ENCODE data around the gene TREM1.
"Not testable (repeated sequence)": the region's sequence is repeated elsewhere in the genome, so short reads cannot be mapped to it uniquely, and the experiment has no call there.

The TREM1 gene

DNA sequence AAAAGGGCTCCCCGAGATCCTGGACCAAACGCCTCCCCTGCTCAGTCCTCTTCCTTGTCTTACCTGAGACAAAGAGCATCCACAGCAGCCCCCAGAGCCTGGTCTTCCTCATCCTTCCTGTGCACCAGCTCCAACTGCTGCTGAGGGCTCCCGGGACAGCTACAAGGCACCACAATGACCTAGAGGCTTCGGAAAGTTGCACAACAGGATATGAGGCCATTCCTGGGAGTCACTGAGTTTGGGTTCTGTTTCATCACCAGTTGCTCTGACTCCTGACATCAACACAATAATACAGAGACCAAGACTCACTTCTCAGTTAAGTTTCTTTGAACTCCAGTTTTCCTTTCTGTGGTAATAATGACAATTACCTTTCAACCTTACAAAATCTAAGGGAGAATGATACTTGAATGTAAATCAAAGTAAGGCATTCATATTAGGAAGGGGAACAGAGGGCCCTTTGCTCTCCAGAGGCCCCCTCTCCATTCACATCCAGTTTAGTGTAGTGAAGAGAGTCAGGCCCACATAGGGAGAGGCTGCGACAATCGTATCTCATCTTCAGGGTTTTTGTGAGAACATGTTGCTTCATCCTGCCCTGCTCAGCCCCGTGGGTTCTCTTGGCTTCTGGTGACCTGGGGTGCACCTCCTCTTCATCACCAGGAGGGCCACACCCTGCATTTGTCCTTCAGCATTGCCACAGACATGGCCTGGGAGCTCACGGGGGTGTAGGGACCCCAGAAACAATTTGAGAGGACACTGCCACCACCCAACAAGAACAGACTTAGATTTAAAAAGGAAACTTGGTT, at the start of gene TREM1:
Gene TREM1 (minus strand): TSS at position 139 of the 803 bp plus-strand sequence. CDS start 27 bp downstream, at position 112.
- peak; percentile 80 for DNase-seq (ENCODE audit: low read depth)

DNA sequence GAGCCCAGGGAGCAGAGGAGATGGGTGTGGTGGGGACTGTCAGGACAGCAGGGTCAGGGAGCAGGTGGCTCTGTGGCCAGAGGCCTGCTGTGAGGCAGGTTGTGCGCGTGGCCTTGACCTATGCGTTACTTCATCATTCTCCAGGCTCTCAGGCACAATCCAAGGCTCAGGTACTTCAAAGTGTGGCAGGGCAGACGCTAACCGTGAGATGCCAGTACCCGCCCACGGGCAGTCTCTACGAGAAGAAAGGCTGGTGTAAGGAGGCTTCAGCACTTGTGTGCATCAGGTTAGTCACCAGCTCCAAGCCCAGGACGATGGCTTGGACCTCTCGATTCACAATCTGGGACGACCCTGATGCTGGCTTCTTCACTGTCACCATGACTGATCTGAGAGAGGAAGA, 49.5 kb upstream of the TREM1 start:
- no peak for DNase-seq (ENCODE audit: low read depth)

DNA sequence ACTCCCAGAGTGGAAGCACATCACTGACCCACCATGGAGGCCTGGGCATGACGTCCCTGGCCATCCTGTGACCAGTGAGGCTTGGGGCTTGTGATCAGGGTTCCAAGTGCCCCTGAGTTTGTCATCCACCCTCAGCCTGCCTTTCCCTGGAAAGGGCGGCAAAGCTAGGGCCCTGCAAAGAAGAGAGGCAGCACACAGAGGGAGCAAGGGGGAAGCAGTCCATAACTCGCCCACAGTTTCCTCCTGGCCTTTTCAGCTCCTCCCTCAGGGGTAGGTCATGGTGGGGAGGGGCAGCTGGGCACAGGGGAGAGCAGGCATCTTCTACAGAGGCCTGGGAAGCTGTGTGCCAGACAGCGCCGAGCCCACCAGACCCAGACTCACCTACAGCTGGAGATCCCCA, 48.8 kb upstream of the TREM1 start, which contains the start of gene NCR2:
Gene NCR2 (plus strand): TSS at position 313 of the 400 bp plus-strand sequence. CDS start 269 bp downstream, outside the sequence.
- no peak for DNase-seq (ENCODE audit: low read depth)

DNA sequence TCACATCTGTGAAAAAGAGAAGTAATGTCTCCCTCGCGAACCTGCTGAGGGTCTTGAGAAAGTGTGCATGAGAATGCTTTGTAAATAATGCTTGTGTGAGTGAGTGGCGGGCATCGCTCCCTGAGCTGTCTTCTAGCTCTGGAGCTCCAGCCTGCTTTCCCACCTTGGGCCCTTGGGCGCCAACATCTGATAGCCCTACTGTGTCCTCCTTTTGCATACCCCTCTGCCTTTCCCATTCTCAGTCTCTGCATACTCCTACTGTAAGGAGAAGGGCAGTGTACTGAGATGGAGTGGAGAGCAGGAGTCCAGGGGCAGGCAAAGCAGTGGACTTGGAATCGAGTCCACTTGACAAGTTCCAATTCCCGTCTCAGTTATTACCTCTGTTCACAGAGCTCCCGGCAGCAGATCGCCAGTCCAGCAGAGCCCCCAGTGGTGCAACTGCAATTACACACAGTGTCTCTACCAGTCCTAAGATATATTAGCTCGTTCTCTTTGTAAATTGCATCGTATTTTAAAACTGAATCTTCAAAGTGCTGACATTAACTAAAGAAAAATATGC, 48.1 kb upstream of the TREM1 start:
- peak; percentile 23 for DNase-seq (ENCODE audit: low read depth)

DNA sequence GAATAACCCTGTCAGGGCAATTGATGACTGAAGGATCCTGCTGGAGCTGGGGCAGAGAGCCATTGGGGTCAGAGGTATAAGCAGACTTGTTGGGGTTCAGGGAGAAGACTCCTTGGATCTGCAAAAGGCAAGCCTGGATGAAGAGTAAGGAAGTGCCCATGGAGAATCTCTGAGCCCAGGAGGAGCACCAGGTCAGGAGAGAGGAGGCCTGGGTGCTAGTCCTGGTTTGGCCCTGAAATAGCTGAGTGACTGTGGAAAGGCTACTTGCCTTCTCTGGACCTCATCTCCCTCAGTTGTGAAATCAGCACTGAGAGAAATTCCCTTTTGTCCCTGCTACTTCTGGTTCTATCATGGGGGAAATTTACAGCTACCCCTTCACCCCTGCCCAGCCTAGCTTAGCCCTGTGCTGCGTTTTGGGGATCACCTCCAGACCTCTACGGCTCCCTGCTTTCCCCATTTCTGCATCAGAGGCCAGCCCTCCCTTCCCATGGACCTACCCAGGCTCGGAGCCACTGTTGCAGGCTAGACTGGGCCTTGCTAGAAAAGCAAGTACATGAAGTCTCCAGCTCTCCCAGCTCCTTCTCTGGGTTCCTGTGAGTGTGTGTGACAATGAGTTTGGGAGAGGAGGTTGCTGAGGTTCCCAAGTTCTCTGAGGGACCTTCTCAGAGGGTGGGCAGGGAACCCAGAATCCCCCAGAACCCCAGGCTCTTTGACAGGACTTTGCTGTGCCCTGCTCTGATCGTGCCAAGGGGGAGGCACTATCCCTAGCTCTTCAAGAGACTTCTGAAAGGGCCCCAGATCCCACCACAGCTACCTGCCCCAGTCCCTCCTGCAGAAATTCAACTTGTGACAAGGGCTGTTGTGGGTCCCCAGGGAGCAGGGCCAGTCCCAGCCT, 46.6 kb upstream of the TREM1 start:
- no peak for DNase-seq (ENCODE audit: low read depth)

DNA sequence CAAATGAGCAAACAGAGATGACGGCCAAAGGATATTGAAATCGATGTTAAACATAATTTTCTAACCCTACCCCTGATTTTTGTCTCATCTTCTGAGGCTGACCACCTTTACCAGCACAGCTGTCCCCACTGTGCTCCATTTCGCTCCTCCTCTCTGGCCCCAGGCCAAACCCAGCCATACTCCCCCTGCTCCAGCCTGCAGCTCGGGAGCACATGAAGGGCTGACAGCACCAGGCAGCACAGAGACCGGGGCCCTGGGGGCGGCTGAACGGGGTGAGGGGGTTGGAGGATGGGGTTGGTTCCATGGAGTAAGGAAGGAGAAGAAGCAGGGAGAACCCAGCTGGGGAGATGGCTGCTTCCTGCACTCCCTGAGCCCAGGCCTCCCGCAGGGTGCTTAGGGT, 45.8 kb upstream of the TREM1 start:
- no peak for DNase-seq (ENCODE audit: low read depth)

DNA sequence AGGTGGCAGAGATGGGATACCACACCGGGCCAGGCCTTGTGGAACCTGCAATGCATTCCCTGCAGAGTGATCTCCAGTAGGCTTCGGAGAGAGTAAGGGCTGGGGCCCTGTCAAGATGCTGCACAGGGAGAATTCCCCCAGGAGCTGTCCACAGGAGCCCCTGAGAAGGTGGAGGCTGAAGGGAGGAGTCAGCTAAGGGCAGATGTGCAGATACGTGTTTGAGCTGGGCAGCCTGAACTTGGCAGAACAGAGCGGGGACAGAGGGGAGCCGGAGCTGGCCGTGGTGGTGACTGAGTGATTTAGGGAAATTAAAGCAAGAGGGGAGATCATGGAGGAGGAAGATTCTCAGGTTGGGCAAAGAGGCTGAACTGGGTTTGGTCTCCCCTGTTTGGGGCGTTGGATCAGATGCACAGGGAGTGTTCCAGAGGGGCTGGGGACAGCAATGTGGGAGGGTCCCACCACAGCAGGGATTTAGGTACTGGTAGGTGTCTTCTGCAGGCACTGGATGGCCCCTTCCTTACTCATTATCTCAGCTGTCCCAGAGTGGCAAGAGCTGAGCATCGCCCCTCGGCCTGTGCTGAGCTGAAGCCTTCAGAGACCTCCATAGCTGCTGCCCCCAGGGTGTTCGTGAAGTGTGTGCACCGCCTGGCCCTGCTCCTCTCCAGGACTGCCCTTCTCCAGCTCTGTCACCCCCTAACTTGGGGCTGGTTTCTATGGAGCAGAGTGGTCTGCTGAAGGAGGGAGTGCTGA, 45.1 kb upstream of the TREM1 start:
- no peak for DNase-seq (ENCODE audit: low read depth)

DNA sequence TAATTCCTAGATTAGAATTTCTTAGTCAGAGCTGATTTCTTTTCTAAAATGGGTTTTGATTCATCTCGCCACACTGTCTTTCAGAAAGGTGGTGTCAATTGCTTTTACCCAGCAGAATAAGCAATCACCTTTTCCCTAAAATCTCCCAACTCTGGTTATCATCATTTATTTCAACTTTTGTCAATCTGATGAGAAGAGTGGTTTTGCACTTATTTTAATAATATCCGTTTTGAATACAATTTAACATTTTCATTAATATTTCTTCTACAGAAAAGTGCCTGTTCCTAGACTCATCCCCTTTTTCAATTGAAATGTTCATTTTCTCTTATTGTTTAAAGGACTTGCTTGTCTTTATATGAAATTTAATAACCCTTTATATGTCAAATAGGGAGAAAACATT, 40.7 kb upstream of the TREM1 start:
- DNase-seq (ENCODE audit: low read depth) = no peak

DNA sequence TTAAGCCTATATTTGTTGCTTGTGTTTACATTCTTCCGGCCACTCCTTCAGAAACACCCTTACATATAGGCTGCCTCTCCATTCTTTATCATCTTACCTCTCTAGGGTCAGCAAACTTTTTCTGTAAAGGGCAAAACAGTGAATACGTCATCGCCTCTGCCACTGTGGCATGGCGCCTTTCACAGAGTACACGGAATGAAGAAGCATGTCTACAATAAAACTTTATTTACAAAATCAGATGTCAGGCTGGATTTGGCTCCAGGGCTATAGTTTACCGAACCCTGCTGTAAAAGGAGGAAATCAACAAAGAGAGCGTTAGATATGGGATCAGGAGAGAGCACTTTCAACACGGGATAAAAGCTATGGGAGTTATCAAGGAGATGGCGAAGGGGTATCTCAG, 39.6 kb upstream of the TREM1 start:
- no peak for DNase-seq (ENCODE audit: low read depth)

DNA sequence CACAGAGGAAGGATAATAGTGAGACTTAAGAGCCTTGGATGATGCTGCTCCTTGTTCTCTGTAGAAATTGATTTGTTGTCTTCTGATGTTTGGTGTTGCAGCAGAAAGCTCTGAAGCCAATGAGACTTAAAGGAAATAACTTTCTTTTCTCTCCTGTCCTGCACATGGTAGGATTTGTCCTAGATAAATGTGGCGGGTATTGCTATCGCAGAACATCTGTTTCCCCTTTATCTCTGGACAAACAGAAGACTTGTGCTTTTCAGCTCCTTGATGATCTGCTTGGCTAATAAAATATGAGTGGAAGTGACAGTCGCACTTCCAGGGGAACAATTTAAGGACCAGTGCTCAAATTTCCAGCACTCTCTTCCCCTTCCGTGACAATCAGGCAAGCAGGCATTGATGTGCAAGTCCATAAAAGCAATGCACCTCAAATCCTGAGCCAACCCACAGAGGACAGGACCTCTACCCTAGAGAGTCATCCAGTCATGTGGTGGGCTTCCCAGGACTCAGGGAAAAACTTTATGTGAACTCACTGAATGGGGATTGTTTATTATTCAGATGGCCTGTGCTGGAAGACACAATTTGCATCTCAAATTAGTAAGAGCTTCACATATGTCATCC, 39.1 kb upstream of the TREM1 start:
- DNase-seq (ENCODE audit: low read depth) = no peak

DNA sequence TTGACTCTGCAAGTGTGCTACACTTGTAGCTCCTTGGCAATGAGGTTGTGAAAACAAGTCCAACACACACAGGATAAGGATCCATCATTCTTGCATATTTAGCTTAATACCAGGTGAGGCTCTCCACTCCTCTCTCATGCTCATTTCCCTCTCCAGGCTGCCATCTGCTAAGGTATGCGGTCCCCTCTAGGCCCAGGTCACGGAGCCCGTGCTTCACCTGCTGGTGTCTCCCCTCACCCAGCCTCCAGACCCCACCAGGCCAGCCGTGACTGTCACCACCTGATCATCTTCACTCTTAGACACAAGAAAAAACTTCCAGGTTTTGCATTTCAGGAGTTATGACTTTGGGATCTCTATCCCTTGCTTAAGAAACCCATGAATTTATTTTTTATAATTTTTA, 34.7 kb upstream of the TREM1 start:
- DNase-seq (ENCODE audit: low read depth) = no peak

DNA sequence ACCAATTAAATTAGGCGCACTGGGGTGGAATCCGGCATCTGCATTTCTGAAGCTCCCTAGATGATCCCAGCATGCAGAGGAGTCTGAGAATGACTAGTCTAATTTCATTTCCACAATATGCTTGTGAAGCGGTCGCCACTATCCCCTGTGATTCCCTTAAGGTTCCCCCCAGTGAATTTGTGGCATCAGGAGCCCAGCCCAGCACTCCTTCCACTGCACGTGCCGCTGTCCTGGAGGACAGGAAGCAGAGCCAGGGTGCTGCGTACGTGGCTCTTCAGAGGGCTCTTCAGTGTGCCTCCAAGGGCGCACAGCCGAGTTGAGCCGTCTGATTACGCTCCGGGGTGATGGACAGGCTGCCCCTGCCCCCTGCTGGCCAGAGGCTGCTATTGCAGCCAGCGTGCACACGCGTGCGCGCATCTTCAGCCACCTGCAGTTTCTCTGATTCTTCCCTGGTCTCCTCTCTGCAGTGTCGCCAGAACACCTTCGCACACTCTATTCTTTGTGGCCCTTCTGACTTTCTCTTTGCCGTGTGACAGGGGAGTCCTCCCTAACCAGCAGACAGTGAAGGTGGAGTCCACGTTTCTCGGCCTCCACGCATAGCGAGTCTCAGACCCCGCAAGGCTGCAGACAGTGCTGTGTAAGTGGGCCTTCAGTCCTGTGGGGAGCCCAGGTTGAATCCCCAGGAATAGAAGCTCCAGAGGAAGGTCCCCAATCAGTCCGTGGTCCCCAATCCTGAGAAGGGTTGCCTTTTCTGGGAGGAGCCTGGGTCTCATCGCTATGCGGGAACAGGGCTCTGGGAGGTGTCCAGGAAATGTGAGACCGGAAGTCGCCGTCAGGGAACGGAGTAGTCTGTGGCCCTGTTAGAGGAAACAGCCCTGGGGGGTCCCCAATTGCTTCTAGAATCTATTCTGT, 32.4 kb upstream of the TREM1 start:
- DNase-seq (ENCODE audit: low read depth) = peak; percentile 85

DNA sequence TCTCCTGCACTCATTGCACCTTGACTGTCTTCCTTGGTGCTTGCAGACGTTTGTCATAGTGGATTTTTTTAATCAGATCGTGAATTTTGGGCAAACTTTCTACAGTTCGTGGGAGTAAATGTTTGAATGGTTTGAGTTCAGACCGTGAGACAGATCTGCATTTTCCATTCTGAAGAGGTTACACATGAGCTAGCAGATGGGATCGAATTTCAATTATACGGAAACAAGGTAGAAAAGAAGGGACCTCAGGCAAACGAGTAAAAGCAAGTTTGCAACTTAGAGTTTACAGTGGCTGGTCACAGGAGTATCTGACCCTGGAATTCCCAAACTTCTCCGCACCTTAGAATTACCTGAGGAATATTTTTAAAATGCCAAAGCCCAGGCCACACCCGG, 31.8 kb upstream of the TREM1 start:
- no peak for DNase-seq (ENCODE audit: low read depth)

DNA sequence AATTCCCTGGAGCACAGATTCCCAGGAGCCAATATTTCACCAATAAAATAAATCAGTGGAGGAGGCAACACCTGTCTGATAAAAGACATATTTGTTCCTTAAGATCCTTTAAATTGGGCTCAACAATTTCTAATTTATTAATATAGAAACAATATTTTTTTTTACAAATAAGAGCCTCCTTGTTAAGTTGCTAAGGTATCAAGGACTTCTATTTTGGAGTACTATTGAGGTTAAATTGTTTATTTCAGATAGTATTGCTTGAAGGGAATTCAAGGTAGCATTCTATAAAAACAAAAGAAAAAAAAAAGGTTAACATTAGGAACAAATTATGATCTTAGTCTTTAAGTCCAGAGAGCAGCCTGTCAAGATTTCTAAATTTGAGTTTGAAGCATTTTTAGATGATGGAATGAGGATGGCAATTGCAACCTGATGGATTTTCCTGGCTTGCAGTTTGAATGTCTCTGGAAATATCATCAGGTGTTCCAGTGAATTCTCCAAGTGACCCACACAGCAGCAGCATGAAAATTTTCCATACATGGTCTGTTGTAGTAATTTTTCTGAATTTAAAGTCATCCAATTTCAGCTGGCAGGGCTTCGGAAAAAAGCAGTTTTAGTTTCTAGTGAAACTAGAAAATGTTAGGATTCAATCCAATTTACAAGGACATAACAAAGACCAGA, 29.6 kb upstream of the TREM1 start:
- DNase-seq (ENCODE audit: low read depth) = no peak

DNA sequence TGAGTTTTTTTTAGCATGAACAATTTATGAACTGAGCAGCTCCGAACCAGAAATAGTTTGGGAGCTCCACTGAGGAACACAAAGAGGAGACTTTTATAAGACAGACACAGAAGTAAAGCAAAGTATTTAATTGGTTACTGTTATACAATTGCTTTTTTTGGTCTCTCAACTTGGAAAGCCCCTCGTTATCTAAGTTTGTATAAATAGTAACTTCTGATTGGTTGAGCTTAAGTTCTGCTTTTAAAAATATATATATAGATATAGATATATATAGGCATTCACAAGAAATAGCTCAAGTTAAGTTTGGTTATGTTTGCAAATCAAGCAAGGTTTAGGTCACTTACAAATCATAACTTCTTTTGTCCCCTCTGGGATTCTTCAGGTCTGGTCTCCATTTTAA, 28.7 kb upstream of the TREM1 start:
- DNase-seq (ENCODE audit: low read depth) = no peak

DNA sequence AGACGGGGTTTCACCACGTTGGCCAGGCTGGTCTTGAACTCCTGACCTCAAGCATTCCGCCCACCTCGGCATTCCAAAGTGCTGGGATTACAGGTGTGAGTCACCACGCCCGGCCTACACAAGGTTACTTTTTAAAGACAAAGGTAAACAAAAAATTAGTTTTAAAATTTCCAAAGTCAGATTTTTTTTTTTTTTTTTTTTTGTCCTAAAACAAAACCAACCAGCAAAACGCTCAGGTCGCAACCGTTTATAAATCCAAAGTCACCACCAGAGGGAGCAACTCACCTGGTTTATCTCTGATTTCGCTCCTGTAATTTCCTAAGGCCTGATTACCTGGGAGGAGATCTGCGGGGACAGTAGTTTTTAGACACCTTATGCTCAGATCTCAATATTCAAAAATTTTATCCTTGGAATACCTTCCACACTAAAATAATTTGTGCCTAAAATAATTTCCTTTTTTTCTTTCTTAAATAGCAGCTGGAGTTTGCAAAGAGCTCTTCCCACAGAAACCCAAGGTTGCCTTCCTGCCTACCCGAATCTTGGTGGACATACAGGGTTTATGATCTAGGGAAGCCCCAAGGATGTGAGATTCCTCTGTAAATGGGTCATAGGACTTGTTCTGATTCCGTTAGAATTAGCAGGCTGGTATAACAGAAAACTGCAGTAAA, 19.8 kb upstream of the TREM1 start:
- peak; percentile 64 for DNase-seq (ENCODE audit: low read depth)

DNA sequence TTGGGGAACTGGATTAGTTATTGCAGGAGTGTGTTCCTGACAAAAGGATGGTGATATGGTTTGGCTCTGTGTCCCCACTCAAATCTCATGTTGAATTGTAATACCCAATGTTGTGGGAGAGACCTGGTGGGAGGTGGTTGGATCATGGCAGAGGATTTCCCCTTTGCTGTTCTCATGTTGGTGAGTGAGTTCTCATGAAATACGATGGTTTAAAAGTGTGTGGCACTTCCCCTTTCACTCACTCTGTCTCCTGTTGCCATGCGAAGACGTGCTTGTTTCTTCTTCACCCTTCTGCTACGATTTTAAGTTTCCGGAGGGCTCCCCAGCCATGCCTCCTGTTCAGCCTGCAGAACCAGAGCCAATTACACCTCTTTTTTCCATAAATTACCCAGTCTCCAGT, 16.2 kb upstream of the TREM1 start:
- no peak for DNase-seq (ENCODE audit: low read depth)

DNA sequence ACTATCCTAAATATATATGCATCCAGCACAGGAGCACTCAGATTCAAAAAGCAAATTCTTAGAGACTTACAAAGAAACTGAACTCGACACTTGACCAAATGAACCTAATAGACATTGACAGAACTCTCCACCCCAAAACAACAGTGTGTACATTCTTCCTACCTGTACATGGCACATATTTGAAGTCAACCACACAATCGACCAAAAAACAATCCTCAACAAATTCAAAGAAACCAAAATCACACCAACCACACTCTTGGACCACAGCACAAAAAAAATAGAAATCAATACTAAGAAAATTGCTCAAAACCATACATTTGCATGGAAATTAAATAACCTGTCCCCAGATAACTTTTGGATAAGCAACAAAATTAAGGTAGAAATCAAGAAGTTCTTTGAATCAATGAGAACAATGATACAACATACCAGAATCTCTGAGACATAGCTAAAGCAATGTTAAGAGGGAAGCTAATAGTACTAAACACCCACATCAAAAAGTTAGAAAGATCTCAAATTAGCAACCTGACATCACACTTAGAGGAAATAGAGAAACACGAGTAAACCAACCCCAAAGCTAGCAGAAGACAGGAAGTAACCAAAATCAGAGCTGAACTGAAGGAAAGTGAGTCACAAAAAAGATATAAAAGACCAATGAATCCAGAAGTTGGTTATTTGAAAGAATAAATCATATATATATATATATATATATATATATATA, 12.5 kb upstream of the TREM1 start:
- no peak for DNase-seq (ENCODE audit: low read depth)

DNA sequence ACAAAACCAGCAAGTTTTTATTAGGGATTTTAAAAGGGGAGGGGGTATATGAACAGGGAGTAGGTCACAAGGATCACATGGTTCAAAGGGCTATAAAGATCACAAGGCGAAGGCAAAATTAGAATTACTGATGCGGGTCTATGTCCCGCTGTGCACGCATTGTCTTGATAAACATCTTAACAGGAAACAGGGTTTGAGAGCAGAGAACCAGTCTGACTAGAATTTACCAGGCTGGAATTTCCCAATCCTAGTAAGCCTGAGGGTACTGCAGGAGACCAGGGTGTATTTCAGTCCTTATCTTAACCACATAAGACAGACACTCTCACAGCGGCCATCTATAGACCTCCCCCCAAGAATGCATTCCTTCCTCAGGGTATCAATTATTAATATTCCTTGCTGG, 10.8 kb upstream of the TREM1 start:
- DNase-seq (ENCODE audit: low read depth) = not testable (repeated sequence)
